Measurements from ENCODE around the gene TMEM91.

Gene TMEM91

DNA sequence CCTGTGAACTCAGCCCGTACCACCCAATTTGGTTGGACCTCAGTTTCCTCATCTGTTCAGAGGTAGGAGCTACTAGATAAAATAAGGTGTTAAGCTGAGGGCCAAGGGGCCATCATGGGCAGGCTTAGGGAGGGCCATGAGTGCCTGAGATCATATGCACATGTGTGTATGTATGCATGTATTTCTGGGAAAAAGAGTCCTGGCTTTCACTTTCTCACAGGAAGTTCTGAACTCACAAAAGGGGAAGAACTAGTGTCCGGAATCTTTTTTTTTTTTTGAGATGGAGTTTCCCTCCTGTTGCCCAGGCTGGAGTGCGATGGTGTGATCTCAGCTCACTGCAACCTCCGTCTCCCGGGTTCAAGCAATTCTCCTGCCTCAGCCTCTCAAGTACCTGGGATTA, 41.5 kb upstream of the TMEM91 start:
- H3K9me2 ChIP-seq (replicated peaks; ENCODE audit: low read depth, low read length), result no peaks in the 10 kb centered on the region
- no peaks in the 10 kb centered on the region for H3K27me3 ChIP-seq (ENCODE audit: insufficient read depth, low read length, poor library complexity, severe bottlenecking)
- H3K79me2 ChIP-seq (ENCODE audit: insufficient read depth, low read length), result peaks cover 6% of the 10 kb centered on the region; the same call in 1 of the 2 replicates
- H3K9ac ChIP-seq (ENCODE audit: low read depth, low read length, poor library complexity, severe bottlenecking), result no peak overlapping the region
- no peak overlapping the region for H3K4me3 ChIP-seq (ENCODE audit: low read length, poor library complexity, severe bottlenecking)
- no peak overlapping the region for H3K4me2 ChIP-seq (ENCODE audit: low read depth, low read length, poor library complexity, severe bottlenecking)
- H3K4me1 ChIP-seq (ENCODE audit: insufficient read depth, low read length, poor library complexity, severe bottlenecking), result peaks cover 6% of the 10 kb centered on the region
- peaks cover 9% of the 10 kb centered on the region for H4K20me1 ChIP-seq (ENCODE audit: insufficient read depth, low read length, poor library complexity, severe bottlenecking)
- TF ChIP-seq, protein P1, sequence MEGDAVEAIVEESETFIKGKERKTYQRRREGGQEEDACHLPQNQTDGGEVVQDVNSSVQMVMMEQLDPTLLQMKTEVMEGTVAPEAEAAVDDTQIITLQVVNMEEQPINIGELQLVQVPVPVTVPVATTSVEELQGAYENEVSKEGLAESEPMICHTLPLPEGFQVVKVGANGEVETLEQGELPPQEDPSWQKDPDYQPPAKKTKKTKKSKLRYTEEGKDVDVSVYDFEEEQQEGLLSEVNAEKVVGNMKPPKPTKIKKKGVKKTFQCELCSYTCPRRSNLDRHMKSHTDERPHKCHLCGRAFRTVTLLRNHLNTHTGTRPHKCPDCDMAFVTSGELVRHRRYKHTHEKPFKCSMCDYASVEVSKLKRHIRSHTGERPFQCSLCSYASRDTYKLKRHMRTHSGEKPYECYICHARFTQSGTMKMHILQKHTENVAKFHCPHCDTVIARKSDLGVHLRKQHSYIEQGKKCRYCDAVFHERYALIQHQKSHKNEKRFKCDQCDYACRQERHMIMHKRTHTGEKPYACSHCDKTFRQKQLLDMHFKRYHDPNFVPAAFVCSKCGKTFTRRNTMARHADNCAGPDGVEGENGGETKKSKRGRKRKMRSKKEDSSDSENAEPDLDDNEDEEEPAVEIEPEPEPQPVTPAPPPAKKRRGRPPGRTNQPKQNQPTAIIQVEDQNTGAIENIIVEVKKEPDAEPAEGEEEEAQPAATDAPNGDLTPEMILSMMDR (conservative IDR thresholded peaks at IDR 0.05; ENCODE audit: low read length), result no peak
- TF ChIP-seq EZH2phosphoT487 (IDR thresholded peaks at IDR 0.05; ENCODE audit: borderline replicate concordance), result no peak
- H3K36me3 ChIP-seq (ENCODE audit: insufficient read depth, low read length), result peaks cover 72% of the 10 kb centered on the region; the same call in 1 of the 2 replicates
- H3F3A ChIP-seq (ENCODE audit: low read depth), result no peaks in the 10 kb centered on the region
- no peaks in the 10 kb centered on the region for H3K9me3 ChIP-seq (ENCODE audit: insufficient read depth, low read depth, low read length)
- no peak overlapping the region for H2AFZ ChIP-seq (ENCODE audit: low read length)

DNA sequence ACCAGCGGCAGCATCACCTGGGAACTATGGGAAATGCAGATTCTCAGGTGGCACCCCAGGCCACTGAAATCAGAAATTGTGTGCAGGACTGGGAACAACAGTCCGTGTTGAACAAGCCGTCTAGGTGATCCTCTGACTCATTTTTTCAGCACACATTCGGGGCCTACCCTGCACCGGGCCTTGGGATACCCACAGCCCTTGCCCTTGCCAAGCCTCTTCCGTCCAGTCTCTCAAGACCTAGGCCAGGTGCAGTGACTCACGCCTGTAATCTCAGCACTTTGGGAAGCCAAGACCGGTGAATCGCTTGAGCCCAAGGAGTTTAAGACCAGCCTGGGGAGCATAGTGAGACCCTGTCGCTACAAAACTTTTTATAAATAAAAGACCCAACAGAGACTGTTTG, 40.9 kb upstream of the TMEM91 start:
- Histone ChIP-seq H3K79me2 (ENCODE audit: insufficient read depth, low read length) (peaks cover 11% of the 10 kb centered on the region; the same call in 1 of the 2 replicates), H3K9me3 (ENCODE audit: insufficient read depth, low read depth, low read length) (no peaks in the 10 kb centered on the region), H3K9ac (ENCODE audit: low read depth, low read length, poor library complexity, severe bottlenecking) (no peak overlapping the region), H3K4me2 (ENCODE audit: low read depth, low read length, poor library complexity, severe bottlenecking) (no peak overlapping the region), H3K9me2 (replicated peaks; ENCODE audit: low read depth, low read length) (no peaks in the 10 kb centered on the region), H4K20me1 (ENCODE audit: insufficient read depth, low read length, poor library complexity, severe bottlenecking) (peaks cover 13% of the 10 kb centered on the region), H3K36me3 (ENCODE audit: insufficient read depth, low read length) (peaks cover 72% of the 10 kb centered on the region; the same call in 1 of the 2 replicates), H3F3A (ENCODE audit: low read depth) (no peaks in the 10 kb centered on the region), H3K4me1 (ENCODE audit: insufficient read depth, low read length, poor library complexity, severe bottlenecking) (peaks cover 2% of the 10 kb centered on the region), H2AFZ (ENCODE audit: low read length) (no peak overlapping the region), H3K27me3 (ENCODE audit: insufficient read depth, low read length, poor library complexity, severe bottlenecking) (no peaks in the 10 kb centered on the region), H3K4me3 (ENCODE audit: low read length, poor library complexity, severe bottlenecking) (no peak overlapping the region)
- TF ChIP-seq EZH2phosphoT487 (IDR thresholded peaks at IDR 0.05; ENCODE audit: borderline replicate concordance), result no peak
- TF ChIP-seq, protein P1 (conservative IDR thresholded peaks at IDR 0.05; ENCODE audit: low read length), result no peak

DNA sequence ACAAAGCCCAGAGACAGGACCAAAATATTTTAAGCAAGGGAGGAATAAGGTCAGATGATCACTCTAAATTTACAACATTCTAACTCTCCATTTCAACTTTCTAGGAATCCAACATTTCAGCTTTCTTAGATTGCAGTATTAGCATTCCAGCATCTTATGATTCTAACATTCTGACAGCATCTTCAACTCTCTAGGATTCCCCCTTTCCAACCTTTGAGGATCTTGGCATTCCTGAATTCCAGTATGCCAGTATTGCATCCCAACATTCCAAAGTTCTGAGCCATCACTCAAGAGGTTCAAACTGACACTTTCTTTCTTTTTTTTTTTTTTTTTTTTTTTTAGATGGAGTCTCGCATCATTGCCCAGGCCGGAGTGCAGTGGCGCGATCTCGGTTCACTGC, 36.4 kb upstream of the TMEM91 start:
- no peaks in the 10 kb centered on the region for H3K27me3 ChIP-seq (ENCODE audit: insufficient read depth, low read length, poor library complexity, severe bottlenecking)
- no peaks in the 10 kb centered on the region for H3K9me2 ChIP-seq (replicated peaks; ENCODE audit: low read depth, low read length)
- H3K9ac ChIP-seq (ENCODE audit: low read depth, low read length, poor library complexity, severe bottlenecking), result no peak overlapping the region
- H3K36me3 ChIP-seq (ENCODE audit: insufficient read depth, low read length), result peaks cover 69% of the 10 kb centered on the region; the same call in 1 of the 2 replicates
- H4K20me1 ChIP-seq (ENCODE audit: insufficient read depth, low read length, poor library complexity, severe bottlenecking), result peaks cover 23% of the 10 kb centered on the region
- H3F3A ChIP-seq (ENCODE audit: low read depth), result no peaks in the 10 kb centered on the region
- no peak overlapping the region for H3K4me3 ChIP-seq (ENCODE audit: low read length, poor library complexity, severe bottlenecking)
- no peak overlapping the region for H2AFZ ChIP-seq (ENCODE audit: low read length)
- peaks cover 31% of the 10 kb centered on the region; the same call in 1 of the 2 replicates for H3K79me2 ChIP-seq (ENCODE audit: insufficient read depth, low read length)
- TF ChIP-seq, protein P1 (conservative IDR thresholded peaks at IDR 0.05; ENCODE audit: low read length), result no peak
- no peak for TF ChIP-seq EZH2phosphoT487 (IDR thresholded peaks at IDR 0.05; ENCODE audit: borderline replicate concordance)
- peaks cover 13% of the 10 kb centered on the region for H3K4me1 ChIP-seq (ENCODE audit: insufficient read depth, low read length, poor library complexity, severe bottlenecking)
- H3K9me3 ChIP-seq (ENCODE audit: insufficient read depth, low read depth, low read length), result no peaks in the 10 kb centered on the region
- no peak overlapping the region for H3K4me2 ChIP-seq (ENCODE audit: low read depth, low read length, poor library complexity, severe bottlenecking)

All from Loucy (cell line).